ENCODE measurements around the gene MMP19.

MMP19 gene

GRCh38 chr12:55809274-55809673, 33.5 kb downstream of the MMP19 start:
- no peak for FAIRE-seq

GRCh38 chr12:55806982-55807381, 35.8 kb downstream of the MMP19 start:
- FAIRE-seq = no peak

GRCh38 chr12:55797550-55797949, 45.2 kb downstream of the MMP19 start:
- no peak for FAIRE-seq

GRCh38 chr12:55797068-55797467, 45.7 kb downstream of the MMP19 start:
- FAIRE-seq = peak; percentile 32

- no peak for FAIRE-seq
Measured at GRCh38 chr12:55795950-55796349, 46.8 kb downstream of the MMP19 start.

- no peak for FAIRE-seq
Measured at GRCh38 chr12:55789893-55790292, 52.8 kb downstream of the MMP19 start.

- FAIRE-seq = no peak
Measured at GRCh38 chr12:55789171-55789570, 53.6 kb downstream of the MMP19 start.

GRCh38 chr12:55788546-55788945, 54.2 kb downstream of the MMP19 start:
- FAIRE-seq = no peak
